Measurements from ENCODE around the gene NHS.

GRCh38 chrX:17368002-17368401, 7.0 kb upstream of the NHS start:
- no peak for TF ChIP-seq CTCF (IDR thresholded peaks at IDR 0.05)
- no peak for TF ChIP-seq POLR2A (IDR thresholded peaks at IDR 0.05)
- TF ChIP-seq EP300 (IDR thresholded peaks at IDR 0.05), result no peak
